Type B pancreatic cell (in vitro differentiated cells): ENCODE results near the gene UBAP2. TPM values are rescaled to one million over a fixed set of nuclear protein-coding genes. Genes with fewer than 3 reads are reported as not detected.
"Not testable (repeated sequence)": the region's sequence is repeated elsewhere in the genome, so short reads cannot be mapped to it uniquely, and the experiment has no call there.

Source experiments
- DNase-seq: peaks from one replicate; pipeline ENCODE4 v3.0.0; 2021; ENCODE audit warnings: mixed read lengths; ENCODE audit not compliant: unreplicated experiment; ENCODE audit errors: extremely low spot score
- H3K27ac Mint-ChIP-seq: 2 replicates; pipeline ENCODE4 v1.8.0; 2021; ENCODE audit warnings: mild to moderate bottlenecking, mixed read lengths
- H3K27me3 Mint-ChIP-seq: 2 replicates; pipeline ENCODE4 v1.8.0; 2021; ENCODE audit warnings: mixed read lengths
- H3K36me3 Mint-ChIP-seq: 2 replicates; pipeline ENCODE4 v1.8.0; 2021; ENCODE audit warnings: mixed read lengths
- H3K4me1 Mint-ChIP-seq: one replicate; pipeline ENCODE4 v1.8.0; 2021; ENCODE audit warnings: mixed read lengths; ENCODE audit not compliant: unreplicated experiment
- H3K4me3 Mint-ChIP-seq: 2 replicates; pipeline ENCODE4 v1.8.0; 2021; ENCODE audit warnings: mild to moderate bottlenecking, mixed read lengths
- H3K9me3 Mint-ChIP-seq: 2 replicates; pipeline ENCODE4 v1.8.0; 2021; ENCODE audit warnings: mixed read lengths
- total RNA-seq: library from RNA; stranded (reverse); gene quantifications from 2 replicates; pipeline ENCODE4 v1.2.1, GENCODE V29; 2021; ENCODE audit warnings: low replicate concordance
- TF ChIP-seq, protein P1 (sequence below): fragments of 200-600 bp; sonication (generic); conservative IDR thresholded peaks from 2 replicates; pipeline ENCODE4 v1.5.0; 2021; ENCODE audit warnings: antibody characterized with exemption, mild to moderate bottlenecking

The UBAP2 gene
- total RNA-seq, 1 donor from 2014 or later: 55.8 TPM

GRCh38 chr9:34025811-34026210 lies 22.9 kb downstream of the UBAP2 start:
- H3K4me3 Mint-ChIP-seq: no peak overlapping the region
- H3K36me3 Mint-ChIP-seq: peaks cover 3% of the 10 kb centered on the region
- no peaks in the 10 kb centered on the region for H3K9me3 Mint-ChIP-seq
- TF ChIP-seq, protein P1, sequence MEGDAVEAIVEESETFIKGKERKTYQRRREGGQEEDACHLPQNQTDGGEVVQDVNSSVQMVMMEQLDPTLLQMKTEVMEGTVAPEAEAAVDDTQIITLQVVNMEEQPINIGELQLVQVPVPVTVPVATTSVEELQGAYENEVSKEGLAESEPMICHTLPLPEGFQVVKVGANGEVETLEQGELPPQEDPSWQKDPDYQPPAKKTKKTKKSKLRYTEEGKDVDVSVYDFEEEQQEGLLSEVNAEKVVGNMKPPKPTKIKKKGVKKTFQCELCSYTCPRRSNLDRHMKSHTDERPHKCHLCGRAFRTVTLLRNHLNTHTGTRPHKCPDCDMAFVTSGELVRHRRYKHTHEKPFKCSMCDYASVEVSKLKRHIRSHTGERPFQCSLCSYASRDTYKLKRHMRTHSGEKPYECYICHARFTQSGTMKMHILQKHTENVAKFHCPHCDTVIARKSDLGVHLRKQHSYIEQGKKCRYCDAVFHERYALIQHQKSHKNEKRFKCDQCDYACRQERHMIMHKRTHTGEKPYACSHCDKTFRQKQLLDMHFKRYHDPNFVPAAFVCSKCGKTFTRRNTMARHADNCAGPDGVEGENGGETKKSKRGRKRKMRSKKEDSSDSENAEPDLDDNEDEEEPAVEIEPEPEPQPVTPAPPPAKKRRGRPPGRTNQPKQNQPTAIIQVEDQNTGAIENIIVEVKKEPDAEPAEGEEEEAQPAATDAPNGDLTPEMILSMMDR: no peak
- no peak for DNase-seq
- H3K27ac Mint-ChIP-seq: no peak overlapping the region
- no peaks in the 10 kb centered on the region for H3K27me3 Mint-ChIP-seq
- H3K4me1 Mint-ChIP-seq: no peaks in the 10 kb centered on the region

GRCh38 chr9:34025062-34025461 lies 23.6 kb downstream of the UBAP2 start:
- Mint-ChIP-seq H3K27me3 (no peaks in the 10 kb centered on the region), H3K4me3 (no peak overlapping the region), H3K4me1 (no peaks in the 10 kb centered on the region), H3K27ac (peak overlapping the region; percentile 1), H3K9me3 (no peaks in the 10 kb centered on the region), H3K36me3 (peaks cover 3% of the 10 kb centered on the region)
- TF ChIP-seq, protein P1: no peak
- DNase-seq: no peak

DNA sequence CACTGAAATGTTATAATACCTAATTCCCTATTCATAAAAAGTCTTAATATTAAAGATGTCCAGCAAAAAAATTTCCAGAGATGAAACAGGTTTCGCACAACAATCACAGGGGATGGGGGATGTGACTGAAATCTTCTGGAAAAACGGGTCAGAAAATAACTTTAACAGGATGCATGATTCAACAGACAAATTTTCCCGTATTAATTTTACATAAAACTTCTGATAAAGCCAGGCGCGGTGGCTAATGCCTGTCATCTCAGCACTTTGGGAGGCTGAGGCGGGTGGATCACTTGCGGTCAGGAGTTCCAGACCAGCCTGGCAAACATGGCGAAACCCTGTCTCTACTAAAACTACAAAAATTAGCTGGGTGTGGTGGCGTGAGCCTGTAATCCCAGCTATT lies 24.2 kb downstream of the UBAP2 start:
- not testable (repeated sequence) for H3K4me1 Mint-ChIP-seq, DNase-seq, H3K27ac Mint-ChIP-seq, H3K27me3 Mint-ChIP-seq, H3K36me3 Mint-ChIP-seq, H3K4me3 Mint-ChIP-seq, H3K9me3 Mint-ChIP-seq

GRCh38 chr9:34016149-34016548 lies 32.5 kb downstream of the UBAP2 start:
- TF ChIP-seq, protein P1: no peak
- Mint-ChIP-seq H3K27ac (peak overlapping the region; percentile 36), H3K36me3 (peaks cover 6% of the 10 kb centered on the region), H3K27me3 (no peaks in the 10 kb centered on the region), H3K9me3 (no peaks in the 10 kb centered on the region), H3K4me3 (no peak overlapping the region), H3K4me1 (no peaks in the 10 kb centered on the region)
- DNase-seq: no peak

- TF ChIP-seq, protein P1: peak; percentile 62
- H3K27ac Mint-ChIP-seq: no peak overlapping the region
- no peaks in the 10 kb centered on the region for H3K9me3 Mint-ChIP-seq
- no peaks in the 10 kb centered on the region for H3K4me1 Mint-ChIP-seq
- peaks cover 9% of the 10 kb centered on the region for H3K36me3 Mint-ChIP-seq
- H3K4me3 Mint-ChIP-seq: no peak overlapping the region
- DNase-seq: no peak
- H3K27me3 Mint-ChIP-seq: no peaks in the 10 kb centered on the region
Measured at GRCh38 chr9:34010979-34011378, 37.7 kb downstream of the UBAP2 start.

DNA sequence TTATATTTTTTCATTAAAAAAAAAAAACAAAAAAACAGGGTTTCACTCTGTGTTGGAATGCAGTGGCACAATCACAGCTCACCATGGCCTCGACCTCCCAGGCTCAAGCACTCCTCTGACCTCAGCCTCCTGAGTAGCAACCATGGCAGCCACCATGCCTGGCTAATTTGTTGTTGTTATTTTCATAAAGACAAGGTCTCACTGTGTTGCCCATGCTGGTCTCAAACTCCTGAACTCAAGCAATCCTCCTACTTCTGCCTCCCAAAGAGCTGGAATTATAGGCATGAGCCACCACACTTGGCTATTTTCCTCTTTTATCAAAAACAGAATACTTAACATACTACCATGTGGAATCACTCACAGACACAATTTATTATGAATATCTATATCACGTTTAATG lies 46.7 kb downstream of the UBAP2 start:
- DNase-seq: no peak
- peaks cover 9% of the 10 kb centered on the region for H3K36me3 Mint-ChIP-seq
- H3K4me3 Mint-ChIP-seq: no peak overlapping the region
- H3K4me1 Mint-ChIP-seq: no peaks in the 10 kb centered on the region
- no peak overlapping the region for H3K27ac Mint-ChIP-seq
- H3K27me3 Mint-ChIP-seq: no peaks in the 10 kb centered on the region
- TF ChIP-seq, protein P1: no peak
- no peaks in the 10 kb centered on the region for H3K9me3 Mint-ChIP-seq
